SK-N-DZ (cell line): Measurements from ENCODE around the gene MAP3K14.
A peak's percentile ranks its signal among the peaks of the same experiment; 100 is the strongest.

ENCODE experiments used
- DNase-seq: peaks from one replicate; pipeline ENCODE4 v3.0.0-alpha.2; 2015; ENCODE audit warnings: low spot score

The MAP3K14 gene

GRCh38 chr17:45317111-45317928 is 500 bp upstream of the MAP3K14 start:
- DNase-seq: peak; percentile 100

GRCh38 chr17:45315648-45316433 is 979 bp downstream of the MAP3K14 start:
- peak; percentile 34 for DNase-seq

- DNase-seq: peak; percentile 57
Measured at GRCh38 chr17:45314741-45315647, 1.8 kb downstream of the MAP3K14 start.

- no peak for DNase-seq
Measured at GRCh38 chr17:45313996-45314740, 2.7 kb downstream of the MAP3K14 start.

- DNase-seq: no peak
Measured at GRCh38 chr17:45313421-45313771, 3.4 kb downstream of the MAP3K14 start.

- no peak for DNase-seq
Measured at GRCh38 chr17:45312477-45313420, 4.1 kb downstream of the MAP3K14 start.

GRCh38 chr17:45311760-45312476 is 4.9 kb downstream of the MAP3K14 start:
- no peak for DNase-seq

GRCh38 chr17:45311401-45311759 is 5.4 kb downstream of the MAP3K14 start:
- DNase-seq: no peak

GRCh38 chr17:45310380-45311324 is 6.2 kb downstream of the MAP3K14 start:
- no peak for DNase-seq

- DNase-seq: no peak
Measured at GRCh38 chr17:45309400-45309799, 7.4 kb downstream of the MAP3K14 start.

GRCh38 chr17:45308840-45309239 is 8.0 kb downstream of the MAP3K14 start:
- DNase-seq: no peak

- no peak for DNase-seq
Measured at GRCh38 chr17:45308016-45308365, 8.8 kb downstream of the MAP3K14 start.

- DNase-seq: no peak
Measured at GRCh38 chr17:45307290-45308015, 9.4 kb downstream of the MAP3K14 start.

- no peak for DNase-seq
Measured at GRCh38 chr17:45306623-45307022, 10.2 kb downstream of the MAP3K14 start.

GRCh38 chr17:45306094-45306493 is 10.7 kb downstream of the MAP3K14 start:
- DNase-seq: no peak

- DNase-seq: no peak
Measured at GRCh38 chr17:45305530-45306087, 11.2 kb downstream of the MAP3K14 start.

- no peak for DNase-seq
Measured at GRCh38 chr17:45302649-45303173, 14.1 kb downstream of the MAP3K14 start.
